CD4-positive, alpha-beta T cell (primary cell): ENCODE results near the gene CIRBP. TPM values are rescaled to one million over a fixed set of nuclear protein-coding genes. Genes with fewer than 3 reads are reported as not detected.

Source experiments
- ATAC-seq: fragments of 200-7000 bp; cut with Tn5 transposase; one replicate; pipeline ENCODE4 v1.10.0; 2022; ENCODE audit warnings: mild to moderate bottlenecking; ENCODE audit not compliant: poor library complexity
- CTCF ChIA-PET: fragments of 350-600 bp; sonication (Branson Sonifier 250); formaldehyde crosslinking; loops from one replicate; lab custom pipeline; 2021; ENCODE audit warnings: antibody characterized with exemption, inconsistent platforms; lab: Charles Lee
- POLR2A ChIA-PET: fragments of 350-600 bp; sonication (Branson Sonifier 250); formaldehyde crosslinking; loops from one replicate; lab custom pipeline; 2021; ENCODE audit warnings: antibody characterized with exemption, inconsistent platforms; lab: Charles Lee
- DNase-seq, 14 experiments: peaks; one replicate each; pipeline ENCODE4 v3.0.0-alpha.2; 2013 to 2020; ENCODE audit warnings: mixed read lengths in 2 of 14
- H3K27ac ChIP-seq, 2 donors: one replicate each; pipeline versions ENCODE4 v1.5.1 to v1.7.0; 2013; ENCODE audit warnings: low read length in 2 of 2, low read depth in 1 of 2, mild to moderate bottlenecking in 1 of 2
- H3K27me3 ChIP-seq, 2 experiments: 1 replicate in 1 of 2; 2 replicates in 1 of 2; pipeline versions ENCODE4 v1.6.1 to v1.7.0; 2013; ENCODE audit warnings: low read length in 2 of 2, control low read depth in 1 of 2, mild to moderate bottlenecking in 1 of 2, moderate library complexity in 1 of 2; ENCODE audit not compliant: insufficient read depth in 2 of 2, control insufficient read depth in 1 of 2
- H3K36me3 ChIP-seq: one replicate; pipeline ENCODE4 v1.6.1; 2013; ENCODE audit warnings: low read length, control low read depth; ENCODE audit not compliant: insufficient read depth
- H3K4me1 ChIP-seq: one replicate; pipeline ENCODE4 v1.6.1; 2013; ENCODE audit warnings: low read length, control low read depth; ENCODE audit not compliant: insufficient read depth
- H3K4me3 ChIP-seq: one replicate; pipeline ENCODE4 v1.5.1; 2013; ENCODE audit warnings: mild to moderate bottlenecking, low read length, moderate library complexity
- H3K9me3 ChIP-seq, 2 experiments: 1 replicate in 1 of 2; 2 replicates in 1 of 2; pipeline versions ENCODE4 v1.6.1 to v1.7.0; 2013; ENCODE audit warnings: low read length in 2 of 2, mild to moderate bottlenecking in 2 of 2, control low read depth in 1 of 2, moderate library complexity in 1 of 2; ENCODE audit not compliant: control insufficient read depth in 1 of 2, insufficient read depth in 1 of 2
- H3K27ac Mint-ChIP-seq: one replicate; pipeline ENCODE4 v1.8.0; 2020; ENCODE audit warnings: mixed read lengths
- H3K27me3 Mint-ChIP-seq: one replicate; pipeline ENCODE4 v1.8.0; 2021; ENCODE audit warnings: mixed read lengths
- H3K36me3 Mint-ChIP-seq: one replicate; pipeline ENCODE4 v1.8.0; 2021; ENCODE audit warnings: low read depth, mixed read lengths
- H3K4me1 Mint-ChIP-seq: one replicate; pipeline ENCODE4 v1.8.0; 2021; ENCODE audit warnings: low read depth, mixed read lengths
- H3K4me3 Mint-ChIP-seq: one replicate; pipeline ENCODE4 v1.8.0; 2020; ENCODE audit warnings: mild to moderate bottlenecking, mixed read lengths
- H3K9me3 Mint-ChIP-seq: one replicate; pipeline ENCODE4 v1.8.0; 2020; ENCODE audit warnings: mixed read lengths
- CTCF ChIP-seq: fragments of 200-600 bp; IDR thresholded peaks from one replicate; pipeline ENCODE4 v1.8.0; 2022; ENCODE audit warnings: antibody characterized with exemption, mild to moderate bottlenecking
- intact Hi-C, 2 experiments: fragments of 100-400 bp; cut with DNase I in 1 of 2; cut with micrococcal nuclease in 1 of 2; formaldehyde crosslinking; loops; one replicate each; pipeline versions ENCODE4 v1.15.1 to v1.9.0; 2023 to 2025; cut with DNase I, micrococcal nuclease
- total RNA-seq, 174 experiments: library from RNA in 2 of 174; stranded (reverse) in 2 of 174; gene quantifications; one replicate each; pipeline ENCODE4 v1.2.3 and lab custom pipeline; 2021 to 2026

Gene CIRBP
- total RNA-seq, 2 experiments from 2014 or later: 614 to 628 TPM

- Histone ChIP-seq H3K36me3 (peaks cover 40% of the 10 kb centered on the region), H3K27ac (no peak overlapping the region), H3K4me1 (no peaks in the 10 kb centered on the region), H3K27me3 (no peaks in the 10 kb centered on the region), H3K9me3 (peaks cover 0 to 5% of the 10 kb centered on the region in 2 experiments), H3K4me3 (no peak overlapping the region)
- Mint-ChIP-seq H3K27ac (no peak overlapping the region), H3K9me3 (no peaks in the 10 kb centered on the region), H3K27me3 (no peaks in the 10 kb centered on the region), H3K4me3 (no peak overlapping the region), H3K4me1 (no peaks in the 10 kb centered on the region), H3K36me3 (peaks cover 7% of the 10 kb centered on the region)
- no peak for ATAC-seq
- DNase-seq: no peak
- no peak for TF ChIP-seq CTCF
- ChIA-PET CTCF (no interaction called here), POLR2A (interaction anchor here (1.3 kb wide), 1 partner anchor 43 kb away, joined by 4 read pairs; the partner anchor contains the start of gene CIRBP)
- intact Hi-C loops: no loop called here
These were observed 43.5 kb upstream of the CIRBP start for GRCh38 chr19:1225440-1226226.

GRCh38 chr19:1226227-1226518 is 43.0 kb upstream of the CIRBP start:
- no peak overlapping the region for H3K27ac ChIP-seq
- ChIA-PET POLR2A (interaction anchor here (1.3 kb wide), 1 partner anchor 43 kb away, joined by 4 read pairs; the partner anchor contains the start of gene CIRBP), CTCF (no interaction called here)
- ATAC-seq (no peak), DNase-seq (no peak)
- Mint-ChIP-seq H3K4me1 (no peaks in the 10 kb centered on the region), H3K36me3 (peaks cover 7% of the 10 kb centered on the region), H3K27me3 (no peaks in the 10 kb centered on the region), H3K9me3 (no peaks in the 10 kb centered on the region), H3K27ac (no peak overlapping the region), H3K4me3 (no peak overlapping the region)
- no peaks in the 10 kb centered on the region for H3K4me1 ChIP-seq
- no peak overlapping the region for H3K4me3 ChIP-seq
- peaks cover 0 to 5% of the 10 kb centered on the region in 2 experiments for H3K9me3 ChIP-seq
- H3K27me3 ChIP-seq: no peaks in the 10 kb centered on the region
- intact Hi-C loops: no loop called here
- peaks cover 34% of the 10 kb centered on the region for H3K36me3 ChIP-seq
- TF ChIP-seq CTCF: no peak

GRCh38 chr19:1226522-1227303 is 42.4 kb upstream of the CIRBP start:
- H3K4me3 ChIP-seq: no peak overlapping the region
- Mint-ChIP-seq H3K4me1 (no peaks in the 10 kb centered on the region), H3K27ac (no peak overlapping the region), H3K36me3 (peaks cover 7% of the 10 kb centered on the region), H3K4me3 (no peak overlapping the region), H3K27me3 (no peaks in the 10 kb centered on the region), H3K9me3 (no peaks in the 10 kb centered on the region)
- peaks cover 30% of the 10 kb centered on the region for H3K36me3 ChIP-seq
- CTCF ChIA-PET: no interaction called here
- no peak overlapping the region for H3K27ac ChIP-seq
- no peak for DNase-seq
- no peak for TF ChIP-seq CTCF
- POLR2A ChIA-PET: no interaction called here
- intact Hi-C loops: no loop called here
- H3K4me1 ChIP-seq: no peaks in the 10 kb centered on the region
- H3K27me3 ChIP-seq: no peaks in the 10 kb centered on the region
- peaks cover 0 to 5% of the 10 kb centered on the region in 2 experiments for H3K9me3 ChIP-seq
- ATAC-seq: no peak
